ENCODE data around the gene SLX9. TPM values are rescaled to one million over a fixed set of nuclear protein-coding genes. Genes with fewer than 3 reads are reported as not detected.
A peak's percentile ranks its signal among the peaks of the same experiment; 100 is the strongest.

Gene SLX9
- total RNA-seq, 1 experiment from 2014 or later: 26.8 TPM

DNA sequence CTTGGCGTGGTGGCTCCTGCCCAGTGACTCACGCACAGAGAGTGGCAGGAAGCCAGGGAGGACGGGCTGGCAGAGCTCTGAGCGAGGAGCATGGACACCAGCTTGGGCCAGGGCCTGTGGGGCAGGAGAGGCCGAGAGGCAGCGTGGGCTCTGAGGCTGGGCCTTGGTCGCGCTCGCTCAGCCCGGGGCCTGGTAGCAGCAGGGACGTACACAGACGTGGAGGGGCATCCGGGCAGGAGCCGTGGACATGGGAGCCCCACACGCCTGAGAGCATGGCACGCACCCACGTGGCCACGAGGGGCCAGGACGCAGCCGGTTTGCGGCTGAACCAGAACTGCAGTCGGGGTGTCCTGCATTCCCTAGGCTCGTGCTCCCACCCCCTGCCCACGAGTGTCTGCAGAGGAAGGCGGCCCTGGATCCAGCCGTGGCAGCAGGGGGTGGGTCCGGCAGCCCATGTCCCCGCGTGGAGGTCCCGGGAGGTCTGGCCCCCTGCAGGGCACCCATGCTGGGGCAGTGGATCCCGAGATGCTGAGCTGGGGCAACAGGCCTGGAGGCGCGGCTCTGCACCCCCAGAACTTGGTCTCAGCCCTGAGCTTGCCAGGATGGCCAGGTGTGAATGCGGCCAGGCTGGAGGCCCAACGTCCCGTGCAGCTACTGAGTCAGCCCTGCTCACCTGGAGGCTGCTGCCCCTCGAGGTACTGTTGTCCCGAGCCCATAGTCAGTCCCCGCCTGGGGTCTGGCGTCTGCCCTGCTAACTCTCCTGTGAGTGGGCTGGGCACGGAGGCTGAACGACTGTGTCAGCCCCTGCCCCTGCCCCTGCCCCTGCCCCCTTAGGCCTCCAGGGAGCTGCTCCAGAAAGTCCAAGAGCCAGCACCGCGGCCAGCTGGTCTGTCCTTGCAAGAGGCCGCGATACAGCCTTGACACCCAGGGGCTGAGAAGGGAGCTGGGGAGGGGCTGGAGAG is 61.6 kb downstream of the SLX9 start:
- Histone ChIP-seq H3K4me1 (peaks cover 11% of the 10 kb centered on the region; the same call in 1 of the 2 replicates), H3K36me3 (no peaks in the 10 kb centered on the region), H3K9me3 (replicated peaks) (no peaks in the 10 kb centered on the region), H3K27ac (no peak overlapping the region), H3K27me3 (no peaks in the 10 kb centered on the region), H3K4me3 (no peak overlapping the region)
- DNase-seq: no peak

DNA sequence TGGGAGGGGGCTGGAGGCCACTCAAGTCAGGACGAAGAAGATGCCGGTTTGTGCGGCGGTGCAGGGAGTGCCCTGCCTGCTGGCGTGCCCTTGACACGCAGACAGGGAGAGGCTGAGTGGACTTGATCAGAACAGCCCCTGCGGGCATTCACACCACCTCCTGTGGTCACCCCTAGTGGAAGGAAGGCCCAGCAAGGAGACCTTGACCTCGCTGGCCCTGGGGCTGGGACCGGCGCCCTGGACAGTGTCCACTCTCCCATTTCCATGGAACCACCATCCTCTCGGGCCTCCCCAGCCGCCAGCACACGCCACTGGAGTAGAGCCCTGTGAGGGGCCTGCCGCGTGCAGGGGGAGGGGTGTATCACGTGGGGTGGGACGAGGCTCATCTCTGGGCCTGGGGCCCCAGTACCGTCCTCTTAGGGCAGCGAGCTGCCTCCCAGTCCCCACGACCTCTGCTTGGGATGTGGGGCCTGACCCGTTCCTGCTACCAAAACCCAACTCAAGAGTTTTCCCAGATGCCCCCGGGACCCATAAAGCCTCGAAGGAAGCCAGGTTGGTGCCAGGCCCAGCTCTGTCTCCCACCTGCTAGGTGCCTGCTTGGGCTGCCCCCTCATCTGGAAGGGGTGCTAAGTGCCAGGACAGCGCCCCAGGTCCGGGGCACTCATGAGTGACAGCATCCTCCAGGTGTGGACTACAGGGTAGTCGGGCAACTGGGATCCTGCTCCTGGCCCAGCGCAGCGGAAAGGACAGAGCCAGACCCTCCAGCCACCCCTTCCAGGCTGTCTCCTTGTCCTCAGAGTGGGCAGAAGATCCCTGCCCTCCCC is 62.8 kb downstream of the SLX9 start:
- H3K27me3 ChIP-seq: no peaks in the 10 kb centered on the region
- H3K9me3 ChIP-seq (replicated peaks): 0 out of 2 replicates have a peak, but pooled peaks cover under 1% of the 10 kb centered on the region
- no peak overlapping the region for H3K4me3 ChIP-seq
- no peak for DNase-seq
- H3K27ac ChIP-seq: no peak overlapping the region
- no peaks in the 10 kb centered on the region for H3K36me3 ChIP-seq
- H3K4me1 ChIP-seq: peaks cover 3% of the 10 kb centered on the region; the same call in 1 of the 2 replicates

DNA sequence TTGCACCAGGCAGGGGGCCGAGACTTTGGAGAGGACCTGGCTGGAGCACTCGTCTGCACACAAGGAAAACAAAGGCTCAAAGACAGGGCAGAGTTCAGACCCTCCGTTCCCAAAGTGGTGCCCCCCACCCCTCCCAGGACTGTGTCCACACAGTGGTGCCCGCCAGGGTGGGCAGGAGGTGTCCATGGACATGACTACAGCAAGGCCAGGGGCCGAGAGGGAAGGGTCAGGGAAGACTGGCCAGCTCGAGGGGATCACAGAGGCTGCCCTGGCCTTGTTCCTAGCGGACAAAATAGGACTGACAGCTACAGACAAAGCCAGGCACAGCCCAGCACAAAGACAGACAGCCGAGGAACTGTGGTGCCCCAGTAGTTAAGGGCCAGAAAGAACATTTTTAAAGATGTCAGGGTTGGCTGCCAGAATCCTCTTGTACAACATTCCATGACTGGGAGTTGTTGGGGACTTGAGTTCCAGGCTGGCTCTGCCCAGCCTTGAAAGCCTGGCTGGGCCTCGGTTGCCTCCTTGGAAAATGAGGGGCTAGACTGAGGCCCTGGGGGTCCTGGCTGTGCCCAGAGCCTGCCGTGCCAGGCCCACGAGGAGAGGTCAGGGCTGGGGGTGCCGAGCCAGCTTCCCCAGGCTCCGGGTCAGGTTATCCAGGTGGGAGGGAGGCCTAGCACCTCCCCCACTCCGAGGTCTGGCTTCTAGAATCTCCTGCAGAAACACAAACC is 63.7 kb downstream of the SLX9 start:
- DNase-seq: no peak
- no peaks in the 10 kb centered on the region for H3K27me3 ChIP-seq
- 0 out of 2 replicates have a peak, but pooled peaks cover 3% of the 10 kb centered on the region for H3K9me3 ChIP-seq (replicated peaks)
- H3K27ac ChIP-seq: no peak overlapping the region
- H3K36me3 ChIP-seq: no peaks in the 10 kb centered on the region
- H3K4me1 ChIP-seq: peaks cover under 1% of the 10 kb centered on the region; the same call in 1 of the 2 replicates
- no peak overlapping the region for H3K4me3 ChIP-seq

DNA sequence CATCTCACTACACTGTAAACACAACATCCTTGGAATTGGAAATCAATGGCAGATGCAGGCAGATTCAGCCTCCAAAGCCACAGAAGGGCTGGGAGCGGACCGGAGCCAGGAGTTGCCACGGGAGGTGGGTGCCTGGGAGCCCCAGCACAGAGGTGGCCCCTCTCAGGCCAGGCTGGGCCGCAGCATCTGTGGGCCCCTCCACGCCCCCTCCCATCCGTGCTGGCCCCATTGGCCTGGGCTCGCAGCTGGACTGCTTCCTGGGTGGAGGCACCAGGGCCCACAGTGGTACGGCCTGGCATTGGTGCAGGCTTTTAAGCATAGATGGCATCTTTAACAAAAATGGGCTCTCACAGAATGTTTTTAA is 64.2 kb downstream of the SLX9 start:
- no peak overlapping the region for H3K4me3 ChIP-seq
- H3K27me3 ChIP-seq: no peaks in the 10 kb centered on the region
- peaks cover 6% of the 10 kb centered on the region; the same call in 1 of the 2 replicates for H3K4me1 ChIP-seq
- H3K9me3 ChIP-seq (replicated peaks): 0 out of 2 replicates have a peak, but pooled peaks cover 3% of the 10 kb centered on the region
- no peaks in the 10 kb centered on the region for H3K36me3 ChIP-seq
- DNase-seq: no peak
- no peak overlapping the region for H3K27ac ChIP-seq

DNA sequence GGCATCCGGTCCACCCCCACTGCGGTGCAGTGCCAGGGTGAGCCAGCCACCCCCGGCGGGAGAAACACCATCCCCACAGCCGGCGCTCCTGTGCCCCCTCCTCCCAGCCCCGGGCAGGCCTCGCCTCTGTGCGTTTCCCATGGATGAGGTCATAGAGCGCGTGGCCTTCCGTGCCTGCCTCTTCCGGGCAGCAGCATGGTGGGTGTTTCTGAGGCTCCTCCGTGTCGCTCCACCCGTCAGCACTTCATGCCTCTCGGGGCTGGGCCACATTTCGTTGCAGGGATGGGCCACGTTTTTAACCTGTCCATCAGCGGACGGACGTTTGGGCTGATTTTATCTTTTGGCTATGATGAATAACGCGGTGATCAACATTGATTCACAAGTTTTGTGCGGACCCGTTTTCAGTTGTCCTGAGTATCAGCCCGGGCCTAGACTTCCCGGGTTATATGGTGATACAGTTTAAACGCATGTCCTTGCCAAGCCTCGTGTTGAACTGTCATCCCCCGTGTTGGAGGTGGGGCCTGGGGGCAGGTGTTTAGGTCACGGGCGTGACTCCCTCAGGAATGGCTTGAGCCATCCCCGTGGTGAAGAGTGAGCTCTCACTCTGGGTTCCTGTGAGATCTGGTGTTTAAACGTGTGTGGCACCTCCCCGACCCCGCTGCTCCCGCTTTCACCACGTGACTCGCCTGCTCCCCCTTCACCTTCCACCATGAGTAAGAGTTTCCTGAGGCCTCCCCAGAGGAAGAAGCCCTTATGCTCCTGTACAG is 64.8 kb downstream of the SLX9 start:
- 0 out of 2 replicates have a peak, but pooled peaks cover 5% of the 10 kb centered on the region for H3K9me3 ChIP-seq (replicated peaks)
- no peaks in the 10 kb centered on the region for H3K27me3 ChIP-seq
- no peak overlapping the region for H3K27ac ChIP-seq
- no peak for DNase-seq
- no peak overlapping the region for H3K4me3 ChIP-seq
- peaks cover 8% of the 10 kb centered on the region for H3K4me1 ChIP-seq
- H3K36me3 ChIP-seq: no peaks in the 10 kb centered on the region

DNA sequence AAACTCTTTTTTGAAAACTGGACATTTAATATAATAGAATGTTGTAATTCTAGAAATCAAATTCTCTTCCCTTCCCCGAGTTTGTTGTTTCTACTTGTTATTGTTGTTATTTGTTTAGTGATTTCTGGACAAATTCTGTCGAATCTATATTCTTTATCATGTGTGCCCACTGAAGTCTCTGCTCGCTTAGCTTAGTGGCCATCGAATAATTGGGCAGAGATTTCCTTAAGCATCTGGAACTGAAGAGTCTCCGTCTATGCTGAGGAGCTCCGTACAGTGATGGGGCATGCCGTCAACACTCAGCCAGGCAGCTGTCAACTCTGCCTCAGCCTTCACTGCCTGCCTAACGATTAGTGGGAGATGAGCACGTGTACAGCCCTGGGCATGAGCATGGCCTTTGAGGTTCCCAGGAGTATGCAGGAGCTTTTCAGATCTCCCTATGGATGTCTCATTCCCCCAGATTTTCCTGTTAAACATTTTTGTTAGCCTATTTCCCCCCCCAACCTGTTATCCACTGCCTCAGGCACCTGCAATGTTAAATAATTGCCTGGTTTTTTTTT is 66.8 kb downstream of the SLX9 start:
- Histone ChIP-seq H3K27me3 (no peaks in the 10 kb centered on the region), H3K9me3 (replicated peaks) (0 out of 2 replicates have a peak, but pooled peaks cover 7% of the 10 kb centered on the region), H3K4me3 (no peak overlapping the region), H3K4me1 (peaks cover 24% of the 10 kb centered on the region), H3K27ac (no peak overlapping the region), H3K36me3 (no peaks in the 10 kb centered on the region)
- no peak for DNase-seq

DNA sequence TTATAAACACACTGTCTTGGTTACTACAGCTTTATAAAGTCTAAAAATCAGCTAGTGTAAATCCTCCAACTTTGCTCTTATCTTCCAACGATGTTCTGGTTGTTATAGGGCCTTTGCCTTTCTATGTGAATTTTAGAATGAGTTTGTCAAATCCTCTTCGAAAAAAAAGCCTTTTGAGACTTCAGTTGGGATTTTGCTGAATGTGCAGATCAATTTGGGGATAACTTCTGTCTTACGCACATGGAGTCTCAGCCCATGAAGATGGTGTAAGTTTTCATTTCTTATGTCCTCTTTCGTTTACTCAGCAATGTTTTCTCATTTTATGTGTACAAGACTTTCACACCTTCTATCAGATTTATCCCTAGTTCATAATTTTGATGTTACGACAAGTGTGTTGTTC is 69.8 kb downstream of the SLX9 start:
- Histone ChIP-seq H3K36me3 (no peaks in the 10 kb centered on the region), H3K4me1 (peaks cover 45% of the 10 kb centered on the region), H3K9me3 (replicated peaks) (0 out of 2 replicates have a peak, but pooled peaks cover 7% of the 10 kb centered on the region), H3K27me3 (no peaks in the 10 kb centered on the region), H3K4me3 (no peak overlapping the region), H3K27ac (no peak overlapping the region)
- DNase-seq: no peak

DNA sequence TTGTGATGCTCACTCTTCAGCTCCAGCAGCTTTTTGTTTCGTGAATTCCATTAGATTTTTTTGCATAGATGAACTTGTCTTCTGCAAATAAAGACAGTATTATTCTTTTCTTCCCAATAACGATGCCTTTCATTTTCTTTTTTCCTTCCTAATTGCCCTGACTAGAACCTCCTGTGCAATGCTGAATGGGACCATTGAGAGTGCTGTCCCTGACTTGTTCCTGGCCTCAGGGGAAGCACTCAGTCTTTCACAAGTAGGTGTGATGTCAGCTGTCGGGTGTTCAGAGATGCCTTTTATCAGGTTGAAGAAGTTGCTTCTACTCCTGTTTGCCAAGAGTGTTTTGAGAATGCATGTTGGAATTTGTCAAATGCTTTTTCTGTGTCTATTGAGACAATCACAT is 70.3 kb downstream of the SLX9 start:
- Histone ChIP-seq H3K27ac (no peak overlapping the region), H3K27me3 (no peaks in the 10 kb centered on the region), H3K4me3 (no peak overlapping the region), H3K9me3 (replicated peaks) (0 out of 2 replicates have a peak, but pooled peaks cover 7% of the 10 kb centered on the region), H3K4me1 (peaks cover 47% of the 10 kb centered on the region), H3K36me3 (no peaks in the 10 kb centered on the region)
- DNase-seq: peak in 1 of 2 experiments; percentile 49

DNA sequence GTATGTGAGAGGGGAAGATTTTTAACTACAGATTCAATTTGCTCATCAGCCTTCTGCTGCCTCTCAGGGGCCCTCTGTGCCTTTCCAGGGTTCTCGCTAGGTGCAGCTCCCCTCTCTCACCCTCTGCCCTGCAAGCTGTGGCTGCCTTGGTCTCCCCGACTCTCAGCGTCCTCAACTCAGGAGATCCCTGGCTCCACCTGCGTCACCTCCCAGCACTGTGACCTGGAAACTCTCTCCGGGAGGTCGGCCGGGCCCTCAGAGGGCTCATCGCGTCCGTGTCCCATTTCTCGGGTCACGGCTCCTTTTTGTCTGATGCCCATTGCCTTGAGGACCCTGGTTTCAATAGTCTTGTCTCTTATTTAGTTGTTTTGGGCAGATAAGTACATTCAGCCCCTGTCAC is 71.0 kb downstream of the SLX9 start:
- no peak overlapping the region for H3K4me3 ChIP-seq
- no peak overlapping the region for H3K27ac ChIP-seq

DNA sequence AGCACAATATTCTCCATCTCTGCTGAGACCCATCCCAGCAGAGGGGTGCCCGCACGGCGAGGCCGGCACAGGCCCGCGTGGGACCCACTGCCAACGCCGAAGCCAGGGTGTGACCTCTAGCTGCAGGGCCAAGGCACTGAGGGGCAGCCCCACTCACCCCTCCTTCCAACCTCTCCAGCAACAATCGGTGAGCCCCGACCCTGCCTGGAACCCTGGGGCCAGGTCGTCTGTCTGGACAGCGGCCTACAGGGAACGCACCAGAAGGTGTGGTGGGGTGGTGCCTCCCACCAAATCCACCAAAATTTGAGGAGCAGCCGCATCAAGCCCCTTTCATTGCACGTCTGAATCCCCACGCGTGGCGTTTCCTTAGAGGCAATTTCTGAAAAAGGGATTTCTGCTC is 71.6 kb downstream of the SLX9 start:
- H3K4me1 ChIP-seq: peaks cover 47% of the 10 kb centered on the region
- H3K36me3 ChIP-seq: no peaks in the 10 kb centered on the region
- 0 out of 2 replicates have a peak, but pooled peaks cover 7% of the 10 kb centered on the region for H3K9me3 ChIP-seq (replicated peaks)
- no peaks in the 10 kb centered on the region for H3K27me3 ChIP-seq
- peak overlapping the region; percentile 75; the same call in 1 of the 2 replicates for H3K27ac ChIP-seq
- H3K4me3 ChIP-seq: no peak overlapping the region
- no peak for DNase-seq

More for the DNA sequence above, 71.0 kb downstream of the SLX9 start:
- DNase-seq: no peak
- Histone ChIP-seq H3K36me3 (no peaks in the 10 kb centered on the region), H3K9me3 (replicated peaks) (0 out of 2 replicates have a peak, but pooled peaks cover 7% of the 10 kb centered on the region), H3K4me1 (peaks cover 47% of the 10 kb centered on the region), H3K27me3 (no peaks in the 10 kb centered on the region)

DNA sequence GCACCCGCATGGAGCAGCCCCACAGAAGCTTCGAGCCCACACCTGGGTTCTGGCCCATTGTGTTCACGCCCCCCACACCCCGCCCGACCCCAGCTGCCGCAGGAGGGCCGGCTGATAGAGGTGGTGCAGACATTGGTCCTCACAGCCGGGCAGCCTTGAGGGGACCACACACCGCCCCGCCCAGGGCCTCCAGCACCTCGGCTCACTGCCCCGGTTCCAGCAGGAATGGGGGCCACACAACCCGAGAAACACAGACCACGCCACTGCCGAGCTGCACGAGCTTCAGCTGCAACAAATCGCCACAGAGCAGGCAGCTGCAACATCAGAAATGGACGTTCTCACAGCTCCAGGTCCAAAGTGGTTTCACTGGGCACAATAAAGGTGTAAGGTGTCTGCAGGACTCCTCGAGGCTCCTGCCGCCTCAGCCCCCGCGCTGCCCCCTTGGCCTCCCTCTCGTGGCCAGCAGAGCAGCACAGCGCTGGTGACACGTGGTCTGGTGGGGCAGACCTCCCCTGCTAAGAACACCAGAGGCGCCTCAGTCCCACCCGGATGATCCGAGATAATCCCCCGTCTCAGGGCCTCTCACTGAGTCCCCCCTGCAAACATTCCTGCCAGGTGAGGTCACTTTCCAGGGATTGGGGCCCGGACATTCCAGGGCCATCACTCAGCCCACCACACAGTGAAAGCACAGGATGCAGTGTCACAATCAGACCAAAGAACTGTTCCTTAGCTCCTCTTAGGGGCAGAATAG is 72.3 kb downstream of the SLX9 start:
- Histone ChIP-seq H3K27me3 (no peaks in the 10 kb centered on the region), H3K27ac (peak overlapping the region; percentile 75), H3K4me1 (peaks cover 47% of the 10 kb centered on the region), H3K4me3 (peak overlapping the region; percentile 25), H3K36me3 (no peaks in the 10 kb centered on the region), H3K9me3 (replicated peaks) (0 out of 2 replicates have a peak, but pooled peaks cover 7% of the 10 kb centered on the region)
- DNase-seq: peak; percentile 94 to 97

DNA sequence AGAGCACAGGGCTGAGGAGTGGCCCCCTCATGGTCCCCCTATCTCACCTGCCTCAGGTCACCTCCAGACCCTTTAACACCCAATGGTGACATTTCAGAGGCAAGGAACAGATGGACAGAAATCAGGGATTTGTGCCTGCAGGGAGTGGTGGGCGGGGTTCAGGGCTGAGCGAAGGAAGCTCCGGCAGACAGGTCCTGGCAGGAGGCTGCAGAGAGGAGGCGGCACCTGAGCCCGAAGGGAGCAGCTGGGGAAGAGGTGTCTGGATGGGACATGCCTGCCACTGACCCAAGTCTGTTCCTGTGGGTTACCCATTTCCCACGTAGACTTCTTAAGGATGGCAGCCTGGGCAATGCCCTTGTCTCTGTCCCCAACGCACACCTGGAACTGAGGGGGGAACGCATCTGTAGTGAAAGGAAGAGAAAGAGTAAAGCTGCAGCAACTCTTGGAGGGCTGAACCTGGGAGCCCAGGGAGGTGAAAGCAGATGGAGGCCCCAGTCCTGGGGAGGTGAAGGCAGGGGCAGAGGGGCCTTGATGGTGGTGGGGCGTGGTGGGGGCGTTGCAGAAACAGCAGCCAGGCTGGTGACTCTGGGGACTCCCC is 72.9 kb downstream of the SLX9 start:
- no peaks in the 10 kb centered on the region for H3K27me3 ChIP-seq
- H3K27ac ChIP-seq: peak overlapping the region; percentile 75
- peaks cover 47% of the 10 kb centered on the region for H3K4me1 ChIP-seq
- DNase-seq: peak in 1 of 2 experiments; percentile 63
- 0 out of 2 replicates have a peak, but pooled peaks cover 4% of the 10 kb centered on the region for H3K9me3 ChIP-seq (replicated peaks)
- no peak overlapping the region for H3K4me3 ChIP-seq
- no peaks in the 10 kb centered on the region for H3K36me3 ChIP-seq

All from SJCRH30 (cell line).